Endothelial cell of umbilical vein (primary cell): ENCODE data around the gene MMS19.
A peak's percentile ranks its signal among the peaks of the same experiment; 100 is the strongest.

Experiments
- CTCF ChIP-seq, 2 donors: IDR thresholded peaks; 1 replicate in 1 of 2; 2 replicates in 1 of 2; pipeline ENCODE4 v1.5.1; 2011; ENCODE audit warnings: low read length in 2 of 2, mild to moderate bottlenecking in 2 of 2, moderate library complexity in 2 of 2, control low read depth in 1 of 2, inconsistent platforms in 1 of 2, low read depth in 1 of 2; ENCODE audit not compliant: insufficient read depth in 1 of 2; ENCODE audit errors: extremely low read depth in 1 of 2
- EZH2 ChIP-seq: IDR thresholded peaks from 2 replicates; pipeline ENCODE4 v1.6.1; 2012; ENCODE audit warnings: borderline replicate concordance, low read depth, mild to moderate bottlenecking, moderate library complexity, low read length, inconsistent platforms; ENCODE audit not compliant: severe bottlenecking
- FOS ChIP-seq: IDR thresholded peaks from 2 replicates; pipeline ENCODE4 v1.6.1; 2011; ENCODE audit warnings: mild to moderate bottlenecking, low read length, moderate library complexity, borderline replicate concordance; ENCODE audit not compliant: insufficient read depth
- POLR2A ChIP-seq: IDR thresholded peaks from 2 replicates; pipeline ENCODE4 v1.6.1; 2012; ENCODE audit warnings: low read depth, mild to moderate bottlenecking, control low read depth, low read length

GRCh38 chr10:97498841-97499560, 779 bp upstream of the MMS19 start, which contains the start of gene UBTD1:
- TF ChIP-seq POLR2A (peak; percentile 37), FOS (no peak), CTCF (IDR thresholded peaks at IDR 0.05; ENCODE audit: extremely low read depth in 1 of 2, insufficient read depth in 1 of 2, low read depth in 1 of 2, low read length in 2 of 2) (peak in 1 of 2 donors; percentile 1), EZH2 (no peak)
